Measurements from ENCODE around the gene FCN3. TPM values are rescaled to one million over a fixed set of nuclear protein-coding genes. Genes with fewer than 3 reads are reported as not detected.

FCN3 gene
- total and polyA plus RNA-seq, 2 donors (not counting 3 experiments of a cell fraction or from before 2014, with no cell fraction given): 0.15 TPM; not detected in 1

DNA sequence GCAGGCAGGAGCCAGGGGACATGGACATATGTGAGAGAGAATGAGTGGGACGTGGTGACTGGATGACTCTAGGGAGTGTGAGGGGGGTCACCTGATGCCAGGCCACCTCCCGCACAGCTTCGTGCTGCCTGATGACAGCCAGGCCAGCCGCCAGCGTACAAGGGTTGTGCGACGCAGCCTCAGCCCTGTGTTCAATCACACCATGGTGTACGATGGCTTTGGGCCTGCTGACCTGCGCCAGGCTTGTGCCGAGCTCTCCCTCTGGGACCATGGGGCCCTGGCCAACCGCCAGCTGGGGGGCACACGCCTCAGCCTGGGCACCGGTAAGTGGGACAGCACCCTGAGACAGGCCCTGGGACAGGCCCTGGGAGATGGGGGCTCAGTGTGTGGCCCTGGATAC lies 21.5 kb downstream of the FCN3 start:
- H3K36me3 ChIP-seq (ENCODE audit: control insufficient read depth in 2 of 2, extremely low read depth in 1 of 2, insufficient read depth in 2 of 2, low read length in 2 of 2): peaks cover 0 to 2% of the 10 kb centered on the region in 2 experiments
- H2AFZ ChIP-seq (ENCODE audit: low read depth, low read length): no peak overlapping the region
- H3K9ac ChIP-seq (replicated peaks; ENCODE audit: extremely low read depth, insufficient read depth, low read length): no peak overlapping the region
- TF ChIP-seq, protein P1, sequence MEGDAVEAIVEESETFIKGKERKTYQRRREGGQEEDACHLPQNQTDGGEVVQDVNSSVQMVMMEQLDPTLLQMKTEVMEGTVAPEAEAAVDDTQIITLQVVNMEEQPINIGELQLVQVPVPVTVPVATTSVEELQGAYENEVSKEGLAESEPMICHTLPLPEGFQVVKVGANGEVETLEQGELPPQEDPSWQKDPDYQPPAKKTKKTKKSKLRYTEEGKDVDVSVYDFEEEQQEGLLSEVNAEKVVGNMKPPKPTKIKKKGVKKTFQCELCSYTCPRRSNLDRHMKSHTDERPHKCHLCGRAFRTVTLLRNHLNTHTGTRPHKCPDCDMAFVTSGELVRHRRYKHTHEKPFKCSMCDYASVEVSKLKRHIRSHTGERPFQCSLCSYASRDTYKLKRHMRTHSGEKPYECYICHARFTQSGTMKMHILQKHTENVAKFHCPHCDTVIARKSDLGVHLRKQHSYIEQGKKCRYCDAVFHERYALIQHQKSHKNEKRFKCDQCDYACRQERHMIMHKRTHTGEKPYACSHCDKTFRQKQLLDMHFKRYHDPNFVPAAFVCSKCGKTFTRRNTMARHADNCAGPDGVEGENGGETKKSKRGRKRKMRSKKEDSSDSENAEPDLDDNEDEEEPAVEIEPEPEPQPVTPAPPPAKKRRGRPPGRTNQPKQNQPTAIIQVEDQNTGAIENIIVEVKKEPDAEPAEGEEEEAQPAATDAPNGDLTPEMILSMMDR (IDR thresholded peaks at IDR 0.05; ENCODE audit: extremely low read depth in 1 of 2, insufficient read depth in 1 of 2, low read depth in 1 of 2, low read length in 2 of 2): no peak
- TF ChIP-seq EZH2 (IDR thresholded peaks at IDR 0.05; ENCODE audit: borderline replicate concordance, low read depth, low read length, severe bottlenecking) (no peak), MAX (IDR thresholded peaks at IDR 0.05; ENCODE audit: insufficient read depth, insufficient read length) (no peak), POLR2AphosphoS5 (IDR thresholded peaks at IDR 0.05; ENCODE audit: insufficient read depth, low read depth, low read length) (no peak), POLR2A (IDR thresholded peaks at IDR 0.05; ENCODE audit: low read depth, low read length) (no peak), JUN (IDR thresholded peaks at IDR 0.05; ENCODE audit: borderline replicate concordance, insufficient read depth, insufficient read length, low read depth) (no peak), GATA2 (IDR thresholded peaks at IDR 0.05; ENCODE audit: insufficient read depth, insufficient read length, low read depth, low read length) (no peak), MYC (IDR thresholded peaks at IDR 0.05; ENCODE audit: low read depth, low read length) (no peak), FOS (IDR thresholded peaks at IDR 0.05; ENCODE audit: borderline replicate concordance, insufficient read depth, low read length) (no peak)
- dilution Hi-C loops (cut with MboI; ENCODE audit: extremely low pct_ligation_motif_present, low sequenced_read_pairs) (no loop called here), intact Hi-C loops (cut with micrococcal nuclease) (no loop called here)
- H3K4me1 ChIP-seq (ENCODE audit: control insufficient read depth, extremely low read depth, insufficient read depth, low read length): peaks cover 7% of the 10 kb centered on the region
- FAIRE-seq (no peak), DNase-seq (ENCODE audit: low read depth, low spot score) (no peak)
- POLR2A ChIA-PET: no interaction called here
- no peak overlapping the region for H3K4me2 ChIP-seq (ENCODE audit: insufficient read depth, low read length)
- H3K9me3 ChIP-seq (replicated peaks; ENCODE audit: control insufficient read depth, insufficient read depth, low read length): no peaks in the 10 kb centered on the region
- H3K27me3 ChIP-seq (ENCODE audit: control insufficient read depth in 2 of 2, insufficient read depth in 2 of 2, low read length in 2 of 2): peaks cover 2 to 5% of the 10 kb centered on the region in 2 experiments
- no TSS peak for BruUV-seq (replicated peaks)
- H3K4me3 ChIP-seq (replicated peaks in 1 of 3; ENCODE audit: insufficient read depth in 1 of 3, low read depth in 1 of 3, low read length in 3 of 3): no peak overlapping the region
- H4K20me1 ChIP-seq (replicated peaks; ENCODE audit: control insufficient read depth, extremely low read depth, insufficient read depth, low read length): no peaks in the 10 kb centered on the region
- no peak overlapping the region for H3K27ac ChIP-seq (ENCODE audit: insufficient read depth, low read depth, low read length)
- H3K9me1 ChIP-seq (replicated peaks; ENCODE audit: control insufficient read depth, extremely low read depth, insufficient read depth, low read length): no peaks in the 10 kb centered on the region
- CTCF ChIA-PET: interaction anchor here (0.7 to 5.5 kb wide), 7 partner anchors 13 to 57 kb away, joined by 3 to 54 read pairs (median 8); partner anchors contain the start of gene MAP3K6
- H3K79me2 ChIP-seq (ENCODE audit: control insufficient read depth, insufficient read depth, low read length): no peaks in the 10 kb centered on the region
